ENCODE results near the gene RAB15. TPM values are rescaled to one million over a fixed set of nuclear protein-coding genes. Genes with fewer than 3 reads are reported as not detected.

RAB15 gene
- total and polyA plus RNA-seq, 11 donors, result 12.0 to 70.4 (median 22.5) TPM

GRCh38 chr14:64953310-64953654 lies 18.9 kb downstream of the RAB15 start:
- Histone ChIP-seq H3K4me1 (peaks cover 0 to 51% (median 17%) of the 10 kb centered on the region in 12 donors), H3K4me3 (no peak overlapping the region), H3K27ac (peak overlapping the region in 3 of 12 donors; percentile 83 to 91 (median 86)), H3K27me3 (no peaks in the 10 kb centered on the region), H3K9me3 (no peaks in the 10 kb centered on the region), H3K36me3 (peaks cover 0 to 10% (median 2%) of the 10 kb centered on the region in 9 donors)
- intact Hi-C loops (cut with DNase I), result no loop called here
- no peak for TF ChIP-seq POLR2A (IDR thresholded peaks at IDR 0.05)
- TF ChIP-seq, protein P1, sequence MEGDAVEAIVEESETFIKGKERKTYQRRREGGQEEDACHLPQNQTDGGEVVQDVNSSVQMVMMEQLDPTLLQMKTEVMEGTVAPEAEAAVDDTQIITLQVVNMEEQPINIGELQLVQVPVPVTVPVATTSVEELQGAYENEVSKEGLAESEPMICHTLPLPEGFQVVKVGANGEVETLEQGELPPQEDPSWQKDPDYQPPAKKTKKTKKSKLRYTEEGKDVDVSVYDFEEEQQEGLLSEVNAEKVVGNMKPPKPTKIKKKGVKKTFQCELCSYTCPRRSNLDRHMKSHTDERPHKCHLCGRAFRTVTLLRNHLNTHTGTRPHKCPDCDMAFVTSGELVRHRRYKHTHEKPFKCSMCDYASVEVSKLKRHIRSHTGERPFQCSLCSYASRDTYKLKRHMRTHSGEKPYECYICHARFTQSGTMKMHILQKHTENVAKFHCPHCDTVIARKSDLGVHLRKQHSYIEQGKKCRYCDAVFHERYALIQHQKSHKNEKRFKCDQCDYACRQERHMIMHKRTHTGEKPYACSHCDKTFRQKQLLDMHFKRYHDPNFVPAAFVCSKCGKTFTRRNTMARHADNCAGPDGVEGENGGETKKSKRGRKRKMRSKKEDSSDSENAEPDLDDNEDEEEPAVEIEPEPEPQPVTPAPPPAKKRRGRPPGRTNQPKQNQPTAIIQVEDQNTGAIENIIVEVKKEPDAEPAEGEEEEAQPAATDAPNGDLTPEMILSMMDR (IDR thresholded peaks at IDR 0.05), result no peak
- ATAC-seq (no peak), DNase-seq (no peak)
- 84 to 90% (median 86%) methylated on average over 8 of the region's 8 CpGs for whole genome bisulfite sequencing, 4 donors

- no peaks in the 10 kb centered on the region for H3K27me3 ChIP-seq
- intact Hi-C loops (cut with DNase I), result no loop called here
- H3K27ac ChIP-seq, result peak overlapping the region in 9 of 12 donors; percentile 73 to 99 (median 88)
- H3K36me3 ChIP-seq, result peaks cover 0 to 11% (median 5%) of the 10 kb centered on the region in 9 donors
- DNase-seq, result no peak
- no peak for ATAC-seq
- H3K9me3 ChIP-seq, result no peaks in the 10 kb centered on the region
- TF ChIP-seq POLR2A (IDR thresholded peaks at IDR 0.05), result no peak
- TF ChIP-seq, protein P1 (IDR thresholded peaks at IDR 0.05), result peak in 1 of 12 donors; percentile 2
- H3K4me3 ChIP-seq, result no peak overlapping the region
- peaks cover 0 to 56% (median 17%) of the 10 kb centered on the region in 12 donors for H3K4me1 ChIP-seq
- WGBS, 4 donors, result 60 to 69% (median 65%) methylated on average over 7 of the region's 7 CpGs
Measured at GRCh38 chr14:64952598-64953309, 19.4 kb downstream of the RAB15 start.

DNA sequence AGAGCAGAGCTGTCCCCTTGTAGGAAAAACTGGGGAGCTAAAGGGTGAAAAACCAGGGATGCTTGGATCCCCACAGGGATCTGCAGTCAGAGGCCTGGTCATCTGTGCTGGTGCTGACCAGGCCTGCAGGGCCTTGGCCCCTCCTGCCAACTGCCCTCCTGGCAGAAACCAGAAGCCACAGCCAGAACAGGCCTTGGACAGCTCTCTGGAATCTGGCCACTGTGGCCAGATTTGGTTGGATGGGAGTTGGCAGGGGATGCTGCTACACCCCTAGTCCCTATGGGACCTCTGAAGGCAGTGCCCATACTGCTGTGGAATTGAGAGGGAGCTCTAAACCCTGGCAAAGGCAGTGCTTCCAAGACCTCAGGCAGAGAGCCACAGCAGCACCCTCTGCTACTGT lies 20.4 kb downstream of the RAB15 start:
- DNase-seq, result peak in 4 of 5 donors; percentile 39 to 58 (median 45)
- peaks cover 0 to 56% (median 17%) of the 10 kb centered on the region in 12 donors for H3K4me1 ChIP-seq
- peaks cover 0 to 13% (median 8%) of the 10 kb centered on the region in 9 donors for H3K36me3 ChIP-seq
- peak overlapping the region; percentile 73 to 99 (median 87) for H3K27ac ChIP-seq
- TF ChIP-seq POLR2A (IDR thresholded peaks at IDR 0.05), result no peak
- TF ChIP-seq, protein P1 (IDR thresholded peaks at IDR 0.05), result no peak
- ATAC-seq, result peak; percentile 19 to 61 (median 30)
- H3K9me3 ChIP-seq, result no peaks in the 10 kb centered on the region
- intact Hi-C loops (cut with DNase I), result no loop called here
- H3K4me3 ChIP-seq, result no peak overlapping the region
- no peaks in the 10 kb centered on the region for H3K27me3 ChIP-seq

DNA sequence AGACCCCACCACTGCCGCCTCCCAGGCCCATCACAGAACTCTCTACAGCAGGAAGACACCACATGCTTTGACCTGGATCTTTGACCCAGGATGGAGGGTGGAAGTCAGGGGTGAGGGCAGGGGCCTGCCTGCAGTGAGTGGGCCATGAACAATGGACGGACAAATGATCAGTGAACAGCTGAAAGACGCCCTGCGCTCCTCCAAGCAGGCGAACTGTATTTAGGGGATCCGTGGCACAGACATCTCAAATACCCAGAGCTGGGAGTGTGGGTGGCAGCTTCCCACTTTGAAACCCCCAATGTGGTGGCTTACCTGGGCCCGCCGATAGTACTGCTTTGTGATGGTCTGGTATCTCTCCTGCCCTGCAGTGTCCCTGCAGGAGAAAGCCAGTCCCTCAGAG lies 20.8 kb downstream of the RAB15 start:
- Histone ChIP-seq H3K4me3 (no peak overlapping the region), H3K27me3 (no peaks in the 10 kb centered on the region), H3K9me3 (no peaks in the 10 kb centered on the region), H3K27ac (peak overlapping the region; percentile 73 to 99 (median 87)), H3K36me3 (peaks cover 0 to 16% (median 8%) of the 10 kb centered on the region in 9 donors), H3K4me1 (peaks cover 0 to 56% (median 17%) of the 10 kb centered on the region in 12 donors)
- DNase-seq (no peak), ATAC-seq (peak in 2 of 4 donors; percentile 0 to 1)
- 90 to 92% (median 91%) methylated on average over 8 of the region's 8 CpGs for WGBS, 4 donors
- no peak for TF ChIP-seq POLR2A (IDR thresholded peaks at IDR 0.05)
- TF ChIP-seq, protein P1 (IDR thresholded peaks at IDR 0.05), result no peak
- intact Hi-C loops (cut with DNase I), result no loop called here
